Measurements from ENCODE around the gene ZRANB3.

The ZRANB3 gene

DNA sequence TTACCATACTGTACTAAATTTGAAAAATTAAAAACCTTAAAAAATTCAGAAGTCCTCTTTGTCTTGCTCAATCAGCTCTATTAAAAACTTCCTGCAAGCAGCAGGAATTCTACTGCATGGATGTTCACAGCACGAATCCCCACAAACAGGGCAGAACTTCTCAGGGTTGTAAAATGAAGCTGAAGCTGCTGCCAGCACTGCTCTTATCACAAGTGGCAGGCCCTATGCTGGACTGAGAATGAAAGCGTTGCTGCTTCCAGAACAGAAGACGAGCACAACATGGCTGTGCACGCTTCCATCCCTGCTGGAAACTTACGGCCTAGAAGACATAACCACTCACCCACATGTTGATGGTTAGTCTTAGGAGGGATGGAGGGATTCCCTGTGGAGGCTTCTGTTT lies 345.0 kb downstream of the ZRANB3 start:
- no peak for DNase-seq (ENCODE audit: extremely low read depth in 1 of 2, low read depth in 1 of 2)

DNA sequence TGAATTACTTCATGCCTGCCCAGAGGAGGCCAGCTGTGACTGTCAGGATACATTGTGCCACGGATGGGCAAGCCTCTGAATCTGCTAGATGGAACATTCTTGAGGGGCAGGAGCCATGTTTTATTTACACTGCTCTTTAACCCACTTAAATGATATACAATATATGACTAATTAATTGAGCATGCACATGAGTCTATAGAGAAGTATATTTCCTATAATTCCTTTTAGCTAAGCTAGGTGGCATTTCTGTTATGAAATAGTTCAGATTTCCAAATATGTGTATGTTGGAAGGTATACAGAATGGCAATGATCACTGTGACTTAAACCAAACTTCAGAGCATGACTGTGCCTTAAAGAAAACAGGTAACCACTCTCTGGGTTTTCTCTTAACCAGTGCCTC lies 347.2 kb downstream of the ZRANB3 start:
- DNase-seq (ENCODE audit: extremely low read depth in 1 of 2, low read depth in 1 of 2): no peak

DNA sequence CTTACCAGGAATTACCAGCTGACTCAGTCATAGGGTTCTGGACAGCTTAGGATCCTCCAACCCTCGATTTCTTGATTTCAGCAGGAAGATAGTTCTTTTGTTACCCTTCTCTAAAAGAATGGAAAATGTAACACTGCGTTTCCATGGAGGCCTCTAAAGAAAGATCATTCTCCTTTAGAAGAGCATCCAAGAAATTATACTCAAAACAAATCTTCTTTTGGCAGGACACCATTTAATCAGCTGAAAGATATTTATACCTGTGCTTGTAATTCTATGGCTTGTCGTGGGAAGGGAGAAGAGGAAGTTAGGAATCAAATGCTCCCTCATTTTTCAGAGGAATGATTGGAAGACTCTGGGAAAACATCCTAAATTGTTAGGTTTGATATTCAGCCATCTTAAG lies 348.4 kb downstream of the ZRANB3 start:
- no peak for DNase-seq (ENCODE audit: extremely low read depth in 1 of 2, low read depth in 1 of 2)

DNA sequence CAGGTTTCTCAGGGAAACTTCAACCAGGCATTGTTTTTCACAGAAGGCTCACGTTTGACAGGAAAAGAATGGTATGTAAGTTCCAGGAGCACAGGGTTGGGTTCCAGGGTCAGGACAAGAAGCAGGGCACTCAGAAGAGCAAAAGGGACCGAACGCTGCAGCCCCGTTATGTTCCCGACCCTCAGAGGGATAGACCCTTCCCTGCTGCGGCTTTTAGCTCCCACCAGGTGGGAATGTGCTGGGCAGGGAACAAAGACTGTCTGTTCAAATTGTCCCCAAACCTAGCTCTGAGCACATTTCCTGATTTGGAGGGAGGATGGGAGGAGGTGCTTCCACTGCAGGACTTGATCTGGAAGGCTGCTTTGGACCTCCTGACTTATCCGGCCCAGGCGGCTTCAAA lies 348.8 kb downstream of the ZRANB3 start:
- no peak for DNase-seq (ENCODE audit: extremely low read depth in 1 of 2, low read depth in 1 of 2)

DNA sequence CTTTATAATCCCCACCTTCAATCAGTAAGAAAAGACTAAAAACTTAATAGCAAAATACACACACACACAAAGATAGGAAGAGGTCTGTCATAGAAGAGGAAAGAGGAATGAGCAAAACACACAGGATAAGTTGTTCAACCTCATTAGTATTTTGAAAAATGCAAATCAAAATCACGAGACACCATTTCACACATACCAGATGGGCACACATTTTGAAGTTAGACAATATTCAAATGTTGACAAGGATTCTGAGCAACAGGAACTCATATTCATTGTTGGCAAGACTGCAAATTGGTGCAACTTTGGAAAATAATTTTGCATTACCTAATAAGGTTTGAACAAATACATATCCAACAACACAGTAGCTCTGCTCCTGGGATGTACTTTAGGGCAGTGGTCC lies 351.3 kb downstream of the ZRANB3 start:
- no peak for DNase-seq (ENCODE audit: extremely low read depth in 1 of 2, low read depth in 1 of 2)

DNA sequence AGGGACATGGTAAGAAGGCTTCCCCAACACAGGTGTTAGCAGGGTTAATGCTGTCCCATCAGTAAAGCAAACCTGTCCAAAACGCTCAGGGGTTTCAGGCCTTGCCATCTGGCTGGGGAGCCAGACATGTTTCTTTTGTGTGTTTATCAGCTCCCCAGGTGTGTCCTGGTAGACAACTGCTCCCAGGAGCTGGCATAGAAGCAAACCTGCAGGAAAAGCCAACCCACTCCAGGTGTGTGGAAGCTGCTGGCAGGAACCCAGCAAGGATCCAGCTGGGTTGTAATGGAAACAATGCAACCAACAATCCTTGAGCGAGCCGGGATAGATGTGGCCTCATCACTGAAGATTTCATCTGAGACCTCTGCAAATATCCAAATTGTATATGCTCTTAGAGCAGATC lies 355.8 kb downstream of the ZRANB3 start:
- no peak for DNase-seq (ENCODE audit: extremely low read depth in 1 of 2, low read depth in 1 of 2)

DNA sequence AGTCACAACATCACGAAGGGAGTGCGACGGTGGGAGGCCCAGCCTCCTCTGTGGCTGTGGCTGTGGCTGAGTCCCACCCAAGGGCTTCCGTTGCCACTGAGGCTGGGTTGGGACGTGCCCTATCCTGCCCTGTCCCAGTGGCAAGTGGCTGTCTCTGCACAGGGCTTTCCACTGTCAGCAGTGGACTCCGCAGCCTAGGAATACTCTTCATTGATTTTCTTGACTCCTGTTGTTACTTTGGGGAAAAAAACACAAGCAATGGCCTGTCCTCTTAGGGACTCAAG lies 356.3 kb downstream of the ZRANB3 start:
- DNase-seq (ENCODE audit: extremely low read depth in 1 of 2, low read depth in 1 of 2): no peak

DNA sequence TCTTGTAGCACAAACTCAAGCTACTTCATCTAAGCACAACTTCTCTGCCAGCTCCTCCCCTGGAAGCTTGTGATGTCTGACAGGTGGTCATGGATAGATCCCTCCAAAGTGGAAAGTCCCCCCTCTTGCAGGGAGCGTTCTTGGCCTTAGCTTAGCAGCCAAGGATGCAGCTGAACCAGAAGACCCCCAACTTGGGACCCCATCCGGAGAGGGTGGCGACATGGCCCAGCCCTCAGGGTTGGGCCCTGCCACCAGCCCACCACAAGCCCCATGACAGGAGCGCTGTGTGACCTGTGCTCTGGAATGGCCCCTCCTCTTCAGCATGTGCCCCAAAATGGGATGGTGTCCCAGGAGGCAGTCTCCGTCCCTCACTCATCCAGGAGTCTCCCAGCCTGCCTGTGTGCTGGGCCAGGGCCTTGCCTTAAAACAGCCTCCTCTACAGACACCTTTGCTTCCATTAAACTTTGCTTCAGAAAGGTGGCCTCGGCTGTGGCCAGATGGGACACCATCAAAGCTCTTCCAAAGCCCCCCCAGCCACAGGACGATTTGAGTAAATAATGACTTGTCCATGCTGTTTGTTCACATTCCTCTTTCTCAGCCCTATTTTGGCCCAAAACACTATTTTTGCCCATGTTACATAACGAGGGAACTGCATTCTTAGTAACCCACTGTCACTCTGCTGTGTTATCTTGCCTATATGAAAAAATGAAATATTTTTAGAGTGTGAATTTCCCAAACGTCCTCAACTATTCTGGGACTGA lies 356.8 kb downstream of the ZRANB3 start:
- DNase-seq (ENCODE audit: extremely low read depth in 1 of 2, low read depth in 1 of 2): no peak

DNA sequence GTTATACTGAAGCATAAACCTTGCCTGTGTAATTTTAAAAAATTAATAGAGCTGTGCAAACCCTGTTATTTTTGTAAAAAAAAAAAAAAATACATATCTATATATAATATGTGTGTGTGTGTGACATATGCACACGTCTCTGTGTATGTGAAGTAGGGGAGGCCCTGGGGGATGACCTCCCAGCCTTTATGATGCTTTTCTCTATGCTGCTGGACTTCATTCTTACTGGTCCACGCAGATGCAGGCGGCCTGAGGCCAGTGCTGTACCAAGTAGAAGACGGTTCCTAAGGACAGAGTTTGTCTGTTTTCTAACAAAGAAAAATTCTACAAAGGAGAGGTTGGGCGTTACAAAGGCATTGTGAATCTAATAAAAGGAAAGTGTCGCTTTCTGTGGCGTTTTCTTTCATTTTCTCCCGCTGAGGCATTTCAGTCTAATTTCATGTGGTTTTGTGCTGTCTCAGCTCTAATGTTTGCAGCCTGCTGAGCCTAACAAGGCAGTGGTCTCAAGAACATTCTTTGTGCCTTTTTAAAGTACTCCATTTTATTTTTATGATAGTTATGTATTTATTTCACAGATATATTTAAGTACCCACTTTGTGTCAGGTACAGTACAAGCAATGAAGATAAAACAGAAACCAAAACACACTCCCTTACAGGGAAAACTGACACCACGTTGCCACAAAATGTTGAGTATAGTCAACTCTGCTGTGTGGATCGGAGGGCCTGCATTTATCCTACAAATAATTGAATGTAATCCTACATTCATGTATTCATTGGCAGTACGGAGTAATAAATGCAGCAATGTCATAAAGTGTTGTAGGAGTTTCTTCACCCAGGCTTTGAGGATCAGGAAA lies 360.9 kb downstream of the ZRANB3 start:
- DNase-seq (ENCODE audit: extremely low read depth in 1 of 2, low read depth in 1 of 2): no peak

DNA sequence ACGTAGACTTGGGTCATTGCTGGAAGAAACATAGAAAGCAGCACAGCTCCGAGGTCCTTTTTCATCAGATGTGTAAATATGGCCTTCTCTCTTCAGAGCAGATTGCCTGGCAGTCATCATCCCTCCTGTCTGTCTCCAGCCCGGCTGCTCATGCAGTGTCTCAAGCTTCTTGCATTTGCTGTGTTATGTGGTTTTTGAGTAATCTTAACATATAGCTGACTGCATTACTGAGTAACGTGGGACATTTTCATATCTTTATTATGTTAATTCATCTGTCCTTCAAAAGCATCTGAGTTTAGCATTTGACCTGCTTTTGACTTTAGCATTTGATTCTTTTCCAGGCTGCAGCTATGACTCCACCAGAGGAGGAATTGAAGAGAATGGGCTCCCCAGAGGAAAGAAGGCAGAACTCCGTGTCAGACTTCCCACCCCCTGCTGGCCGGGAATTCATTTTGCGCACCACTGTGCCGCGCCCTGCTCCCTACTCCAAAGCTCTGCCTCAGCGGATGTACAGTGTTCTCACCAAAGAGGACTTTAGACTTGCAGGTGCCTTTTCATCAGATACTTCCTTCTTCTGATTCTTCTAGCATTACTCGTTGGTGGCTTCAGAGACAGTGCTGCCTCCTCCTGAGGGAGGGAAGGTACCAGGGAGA lies 362.7 kb downstream of the ZRANB3 start:
- no peak for DNase-seq (ENCODE audit: extremely low read depth in 1 of 2, low read depth in 1 of 2)

DNA sequence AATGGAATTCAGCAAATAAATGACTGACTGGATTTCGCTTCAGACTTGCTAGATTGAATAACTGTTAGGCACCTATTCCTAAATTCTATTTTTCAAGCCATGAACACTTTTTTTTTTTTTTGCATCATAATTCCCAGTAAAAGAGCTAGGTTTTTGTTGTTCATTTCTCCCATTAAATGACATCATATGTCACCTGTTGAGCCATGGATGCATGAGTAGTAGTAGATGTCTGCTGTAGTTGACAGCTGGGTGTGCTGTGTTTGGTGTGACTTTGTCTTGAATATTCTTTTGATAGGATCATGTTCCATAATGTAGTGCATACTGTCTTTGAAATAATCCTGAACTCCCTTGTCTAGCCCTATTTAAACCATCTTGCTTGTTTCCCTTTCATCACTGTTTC lies 363.7 kb downstream of the ZRANB3 start:
- DNase-seq (ENCODE audit: extremely low read depth in 1 of 2, low read depth in 1 of 2): no peak

DNA sequence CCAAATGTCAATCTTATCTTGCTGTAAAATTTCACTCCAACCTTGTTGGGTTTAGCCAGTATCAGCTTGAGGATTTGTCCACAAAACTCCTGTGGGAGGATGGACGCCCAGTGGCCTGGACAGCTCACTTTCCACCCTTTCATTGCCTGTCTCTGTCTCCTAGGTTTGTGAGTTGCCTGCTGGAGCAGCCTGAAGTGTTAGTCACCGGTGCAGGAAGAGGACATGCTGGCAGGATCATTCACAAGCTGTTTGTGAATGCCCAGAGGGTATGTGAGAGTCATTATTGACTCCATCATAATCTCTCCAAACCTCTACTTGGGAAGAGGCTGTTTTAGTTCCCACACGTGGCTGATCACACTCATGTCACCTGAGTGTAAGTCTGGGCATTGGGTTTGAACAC lies 366.6 kb downstream of the ZRANB3 start:
- no peak for DNase-seq (ENCODE audit: extremely low read depth in 1 of 2, low read depth in 1 of 2)

DNA sequence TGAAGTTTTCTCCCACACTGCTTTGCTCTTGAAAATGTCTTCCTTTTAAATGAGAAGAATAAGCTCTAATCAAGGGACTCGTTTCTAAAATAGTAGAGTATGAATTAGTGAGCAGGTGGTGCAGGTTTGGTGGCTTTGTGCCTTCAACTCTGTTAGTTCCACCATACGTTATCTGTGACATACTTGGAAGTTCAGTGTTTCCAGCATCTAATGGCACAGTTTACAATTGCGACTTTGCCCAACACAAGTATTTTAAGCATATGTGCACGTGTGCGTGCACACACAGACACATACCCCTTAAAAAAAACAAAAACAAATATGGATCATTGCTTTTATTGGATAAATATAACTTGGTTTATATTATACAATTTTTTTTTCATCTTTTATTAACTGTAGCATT lies 367.1 kb downstream of the ZRANB3 start:
- DNase-seq (ENCODE audit: extremely low read depth in 1 of 2, low read depth in 1 of 2): no peak

DNA sequence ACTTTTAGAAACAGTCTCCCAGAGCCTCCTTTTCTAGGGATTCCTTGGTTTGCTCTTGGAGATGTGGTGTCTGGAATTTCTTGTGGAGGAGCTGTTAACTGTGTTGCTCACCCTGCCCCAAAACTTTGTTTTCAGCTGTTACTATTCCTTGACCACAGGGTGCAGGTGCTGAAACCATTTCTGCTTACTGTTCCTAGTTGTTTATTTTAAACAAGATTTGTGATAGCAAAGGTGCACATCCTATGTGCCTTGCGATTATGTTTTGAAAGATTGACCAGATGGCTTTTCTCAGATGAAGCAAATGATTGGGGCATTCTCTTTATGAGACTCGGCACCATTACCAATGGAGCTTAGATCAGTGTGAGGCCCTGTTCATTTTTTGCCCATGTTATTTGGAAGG lies 367.7 kb downstream of the ZRANB3 start:
- DNase-seq (ENCODE audit: extremely low read depth in 1 of 2, low read depth in 1 of 2): no peak

DNA sequence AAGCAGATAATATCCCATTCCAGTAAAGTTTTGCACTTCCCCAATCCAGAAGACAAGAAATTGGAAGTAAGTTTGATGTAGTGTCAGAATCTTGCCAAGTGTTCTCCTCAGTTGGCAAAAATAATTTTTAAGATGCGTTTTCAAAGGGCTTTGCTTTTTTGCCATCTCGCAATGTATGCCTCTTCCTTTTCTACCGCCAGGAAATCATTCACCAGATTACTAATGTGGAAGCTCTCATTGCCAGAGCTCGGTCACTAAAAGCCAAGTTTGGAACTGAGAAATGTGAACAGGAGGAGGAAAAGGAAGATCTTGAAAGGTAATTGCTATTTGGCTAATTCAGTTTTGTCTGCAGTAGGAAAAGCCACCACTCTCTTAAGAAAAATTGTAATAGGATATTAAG lies 368.2 kb downstream of the ZRANB3 start:
- no peak for DNase-seq (ENCODE audit: extremely low read depth in 1 of 2, low read depth in 1 of 2)

DNA sequence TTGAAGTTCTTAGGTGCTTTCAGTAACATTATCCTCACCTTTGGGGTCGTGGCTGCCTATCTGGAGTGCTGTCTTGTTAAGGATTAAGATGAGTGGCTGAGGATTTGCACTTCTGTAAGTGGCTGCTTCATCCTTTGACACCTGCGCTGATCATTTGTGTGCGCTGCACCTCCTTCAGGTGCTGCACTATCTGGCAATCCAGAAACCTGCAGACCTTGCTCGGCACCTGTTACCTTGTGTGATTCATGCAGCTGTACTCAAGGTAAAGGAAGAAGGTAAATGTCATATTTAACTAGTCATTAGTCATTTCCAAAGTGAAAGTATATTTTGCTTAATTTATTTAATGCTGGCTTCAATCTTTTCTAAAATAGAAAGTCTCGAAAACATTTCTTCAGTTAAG lies 368.6 kb downstream of the ZRANB3 start:
- DNase-seq (ENCODE audit: extremely low read depth in 1 of 2, low read depth in 1 of 2): no peak

DNA sequence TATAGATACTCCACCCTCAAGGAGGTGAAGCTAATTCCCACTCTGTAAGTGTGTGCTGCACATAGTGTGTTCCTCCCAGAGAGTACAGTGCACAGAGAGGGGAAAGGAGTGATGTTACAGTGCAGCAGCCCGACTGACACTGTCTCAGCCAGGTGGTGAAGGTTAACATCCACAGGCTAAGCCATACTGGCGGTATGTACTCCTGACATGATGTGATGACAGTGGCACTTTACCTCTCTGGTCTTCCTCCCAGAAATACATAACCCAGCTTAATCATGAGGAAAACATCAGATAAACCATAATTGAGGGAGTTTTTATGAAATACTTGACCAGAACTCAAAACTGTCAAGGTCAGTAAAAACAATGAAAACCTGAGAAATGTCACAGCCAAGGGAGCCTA lies 371.8 kb downstream of the ZRANB3 start:
- DNase-seq (ENCODE audit: extremely low read depth in 1 of 2, low read depth in 1 of 2): no peak

DNA sequence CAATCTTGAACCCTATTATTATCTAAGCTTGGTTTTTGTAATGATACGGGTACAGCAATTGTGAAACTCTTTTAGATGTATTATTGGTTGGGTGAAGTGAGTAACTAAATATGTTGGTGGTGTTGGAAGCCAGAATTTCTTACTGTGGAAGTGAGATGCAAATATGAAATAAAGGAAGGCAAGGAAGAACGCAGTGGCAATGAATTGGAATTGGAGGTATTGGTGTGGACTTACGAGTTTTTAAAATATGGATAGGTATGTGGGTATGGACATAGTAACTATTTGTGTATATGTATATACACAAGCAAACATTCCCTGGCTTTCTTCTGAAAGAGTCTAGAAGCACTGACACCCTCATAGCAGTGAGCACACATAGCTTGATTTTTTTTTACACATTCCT lies 373.2 kb downstream of the ZRANB3 start:
- DNase-seq (ENCODE audit: extremely low read depth in 1 of 2, low read depth in 1 of 2): no peak

DNA sequence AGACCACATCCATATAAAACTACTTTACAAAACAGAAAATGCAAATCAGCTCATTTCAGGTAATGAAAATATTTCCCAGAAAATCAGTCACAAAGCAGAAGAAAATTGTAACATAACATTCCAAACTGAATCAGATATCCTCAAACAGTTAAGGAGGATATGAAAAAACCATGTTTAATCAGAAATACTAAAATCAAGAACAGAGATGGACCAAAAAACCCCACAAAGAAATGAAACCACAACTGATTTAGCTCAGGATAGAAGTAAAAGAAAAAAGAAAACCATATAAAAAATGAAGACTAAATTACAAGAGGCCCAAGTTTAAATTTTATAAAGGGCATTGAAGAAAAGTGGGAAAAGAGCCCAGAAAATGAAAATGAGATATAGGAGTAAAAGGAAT lies 376.1 kb downstream of the ZRANB3 start:
- no peak for DNase-seq (ENCODE audit: extremely low read depth in 1 of 2, low read depth in 1 of 2)

DNA sequence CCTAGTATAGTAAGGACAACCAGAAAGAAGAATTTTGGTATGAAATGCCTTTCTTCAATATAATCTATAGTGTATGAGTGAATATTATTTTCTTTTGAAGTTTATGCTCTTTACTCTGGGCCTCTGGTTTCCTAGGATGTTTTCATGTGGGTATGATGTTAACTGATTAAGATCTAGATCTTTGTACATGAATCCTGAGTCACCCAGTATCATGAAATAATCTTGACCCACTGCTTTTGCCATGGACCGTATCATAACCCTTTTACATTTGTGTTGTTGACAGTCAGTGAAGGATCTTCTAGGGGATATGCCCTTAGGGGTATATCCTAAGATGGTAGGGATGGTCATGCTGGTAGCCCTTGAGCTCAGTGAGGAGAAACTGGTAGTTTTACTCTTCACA lies 378.7 kb downstream of the ZRANB3 start:
- no peak for DNase-seq (ENCODE audit: extremely low read depth in 1 of 2, low read depth in 1 of 2)

DNA sequence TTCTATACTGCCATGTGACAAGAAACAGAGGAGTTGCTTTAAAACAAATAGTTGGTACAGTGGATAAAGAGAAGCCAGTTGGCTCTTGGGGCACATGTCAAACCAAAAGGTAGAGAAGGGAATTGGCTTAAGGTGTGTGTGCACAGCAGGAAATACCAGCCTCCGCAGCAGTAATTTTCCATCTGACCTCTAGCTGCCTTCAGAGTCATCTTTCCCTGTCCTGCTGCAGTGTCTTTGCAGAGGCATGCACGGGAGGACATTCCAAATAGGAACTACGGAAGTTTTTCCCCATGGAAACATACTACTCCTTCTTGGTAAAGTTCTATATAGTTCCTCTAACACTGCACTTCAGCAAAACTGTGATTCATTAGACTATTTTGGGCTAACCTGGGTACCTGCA lies 379.4 kb downstream of the ZRANB3 start:
- no peak for DNase-seq (ENCODE audit: extremely low read depth in 1 of 2, low read depth in 1 of 2)

DNA sequence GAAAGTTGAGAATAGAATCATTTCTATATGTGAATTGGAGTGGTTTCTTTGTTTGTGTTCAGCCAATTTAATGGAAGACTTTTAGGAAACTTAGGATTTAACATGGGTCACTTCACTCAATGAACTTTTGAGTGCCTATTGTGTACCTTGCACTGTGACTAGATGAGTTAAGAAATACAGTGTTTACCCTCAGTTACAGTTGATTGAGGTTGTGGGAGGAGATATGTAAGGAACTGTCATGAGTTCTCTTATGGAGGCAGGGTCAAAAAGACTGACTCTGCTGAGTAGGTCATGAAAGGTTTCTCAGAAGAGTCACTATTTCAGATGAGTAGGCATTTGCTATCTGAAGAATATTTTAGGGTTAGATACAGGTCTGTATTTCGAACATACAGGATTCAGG lies 380.3 kb downstream of the ZRANB3 start:
- no peak for DNase-seq (ENCODE audit: extremely low read depth in 1 of 2, low read depth in 1 of 2)

Data from stimulated activated CD8-positive, alpha-beta memory T cell treated with anti-CD3 and anti-CD28 coated beads, Interleukin-7, amount 100 ng/mL, for 48 hours (primary cell).